Measurements from ENCODE around the gene NDST4.
A peak's percentile ranks its signal among the peaks of the same experiment; 100 is the strongest.

The NDST4 gene

DNA sequence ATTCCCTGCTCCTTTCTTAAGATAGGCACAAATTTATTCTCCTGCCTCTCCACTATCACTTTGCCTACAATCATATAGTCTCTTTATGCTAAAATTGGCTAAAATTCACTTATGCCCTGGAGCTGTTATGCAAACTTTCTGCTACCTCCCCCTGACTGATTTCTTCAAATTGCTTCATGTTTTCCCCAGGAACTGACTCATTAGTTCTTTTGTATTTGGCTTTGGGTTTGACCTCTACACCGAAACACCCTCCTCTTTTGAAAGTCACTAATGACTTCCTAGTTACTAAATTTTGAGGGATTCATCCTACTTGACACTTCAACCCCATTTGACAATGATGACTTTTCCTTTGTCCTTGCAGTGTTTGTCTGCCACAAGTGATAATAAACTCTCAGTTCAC lies 222.6 kb downstream of the NDST4 start:
- DNase-seq: no peak

DNA sequence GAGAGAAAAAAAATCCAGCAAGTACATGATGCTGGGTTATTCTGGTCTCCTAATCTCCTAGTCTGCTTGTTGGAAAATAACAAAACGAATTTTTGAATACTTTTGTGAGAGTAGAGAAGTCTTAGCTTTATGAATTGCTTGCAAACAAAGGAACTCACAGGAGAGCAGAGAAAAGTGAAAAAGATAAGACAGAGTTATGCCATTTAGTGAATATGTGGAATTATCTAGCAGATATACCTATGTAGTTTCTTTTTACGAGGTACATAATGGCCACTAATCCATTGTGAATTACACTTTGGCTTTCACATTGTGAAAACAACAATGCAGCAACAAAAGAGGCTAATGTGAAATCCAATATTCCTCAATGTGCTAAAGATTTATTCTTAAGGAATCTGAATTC lies 226.7 kb downstream of the NDST4 start:
- no peak for DNase-seq

DNA sequence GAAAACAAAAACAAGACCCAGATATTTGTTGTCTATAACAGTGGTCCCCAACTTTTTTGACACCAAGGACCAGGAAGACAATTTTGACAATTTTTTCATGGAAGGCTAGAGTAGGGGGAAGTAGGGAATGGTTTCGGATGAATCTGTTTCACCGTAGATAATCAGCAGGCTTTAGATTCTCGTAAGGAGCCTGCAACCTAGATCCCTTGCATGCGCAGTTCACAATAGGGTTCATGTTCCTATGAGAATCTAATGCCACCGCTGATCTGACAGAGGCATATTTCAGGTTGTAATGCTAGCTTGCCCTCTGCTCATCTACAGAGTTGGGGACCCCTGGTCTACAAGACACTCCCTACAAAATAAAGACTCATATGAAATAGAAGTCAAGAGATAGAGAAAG lies 229.8 kb downstream of the NDST4 start:
- DNase-seq: no peak

DNA sequence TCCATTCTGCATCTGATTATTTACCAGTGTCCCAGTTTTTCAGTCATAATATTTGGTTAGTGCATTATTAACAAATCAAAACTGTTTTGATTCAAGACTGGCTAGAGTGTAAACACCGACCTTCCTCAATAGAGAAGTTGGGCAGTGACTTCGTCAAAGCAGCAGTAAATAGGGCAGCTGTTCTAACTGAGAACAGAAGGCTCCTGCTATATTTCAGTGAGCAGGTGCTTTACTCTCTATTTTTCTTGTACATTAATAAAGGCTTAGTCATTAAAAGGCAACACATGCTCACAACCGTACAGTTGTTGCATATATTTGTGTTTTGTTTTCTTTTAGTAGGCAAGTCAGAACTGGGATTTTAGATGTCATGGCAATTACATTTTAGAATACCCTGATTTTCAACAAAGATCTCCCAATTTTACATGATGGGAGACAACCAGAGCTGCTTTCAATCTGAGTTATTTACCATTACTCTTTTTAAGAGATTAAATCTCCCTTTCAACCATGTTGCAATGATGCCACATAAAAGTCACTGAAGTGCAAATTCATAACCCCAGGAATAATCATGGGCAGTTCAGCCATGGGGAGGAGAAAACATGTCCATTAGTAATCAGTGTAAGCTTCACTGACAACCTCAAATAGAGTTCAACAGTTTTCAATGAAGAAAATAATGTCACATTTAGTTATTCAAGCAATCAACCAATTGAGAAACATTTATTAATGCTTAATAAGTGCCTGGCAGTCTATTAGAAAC lies 233.3 kb downstream of the NDST4 start:
- DNase-seq: no peak

DNA sequence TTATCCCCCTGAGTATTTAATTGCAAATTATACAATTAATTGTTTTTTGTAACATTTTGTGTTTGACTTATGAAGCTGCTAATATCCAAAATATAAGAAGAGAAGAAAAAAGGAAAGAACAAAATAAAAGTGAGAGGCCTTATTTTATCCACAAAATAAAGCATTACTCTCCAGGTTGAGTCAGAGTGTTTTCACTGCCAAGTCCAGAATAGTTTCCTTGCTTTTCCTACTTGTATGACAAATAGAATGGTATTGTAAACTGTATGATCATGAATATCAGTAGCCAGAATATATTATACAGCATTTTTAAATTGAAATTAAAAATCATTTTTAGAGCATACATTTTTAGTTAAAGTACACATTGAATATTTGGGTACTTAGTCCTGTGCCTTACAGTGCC lies 237.8 kb downstream of the NDST4 start:
- DNase-seq: no peak

DNA sequence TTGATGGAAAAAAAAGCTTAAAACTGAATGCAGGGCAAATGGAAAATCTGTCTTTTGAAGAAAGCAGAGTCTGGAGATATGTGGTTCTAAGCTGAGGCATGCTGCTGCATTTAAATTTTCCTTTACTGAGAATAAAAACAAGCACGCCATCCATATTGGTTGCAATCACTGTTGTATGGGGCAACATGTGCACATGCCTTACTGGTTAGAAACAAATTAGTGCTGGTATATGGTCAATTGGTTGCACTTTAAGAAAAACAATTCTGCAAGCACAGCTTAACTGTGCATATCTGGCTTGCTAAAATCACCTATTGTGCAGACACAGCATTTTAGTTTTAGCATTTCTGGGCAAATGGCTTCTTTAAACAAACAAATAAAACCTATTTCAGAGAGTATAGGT lies 239.1 kb downstream of the NDST4 start:
- no peak for DNase-seq

DNA sequence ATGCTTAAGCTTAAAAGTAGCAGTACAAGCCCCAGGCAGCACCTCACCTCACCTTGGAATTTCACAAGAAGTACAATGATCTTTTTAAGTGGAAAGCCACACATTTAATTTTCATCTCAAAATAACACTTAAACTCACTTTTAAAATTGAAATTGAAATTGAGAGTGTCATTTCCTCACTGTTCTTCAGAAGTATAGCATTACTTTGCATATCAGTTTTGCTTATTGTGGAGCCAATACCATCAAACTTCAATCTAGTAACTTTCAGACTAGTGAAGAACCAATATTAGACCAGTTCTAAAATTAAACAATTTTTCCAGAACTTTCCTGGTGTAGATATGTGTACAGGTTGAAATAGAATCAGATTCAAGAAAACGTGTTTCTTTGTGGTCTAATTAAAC lies 242.4 kb downstream of the NDST4 start:
- DNase-seq: no peak

DNA sequence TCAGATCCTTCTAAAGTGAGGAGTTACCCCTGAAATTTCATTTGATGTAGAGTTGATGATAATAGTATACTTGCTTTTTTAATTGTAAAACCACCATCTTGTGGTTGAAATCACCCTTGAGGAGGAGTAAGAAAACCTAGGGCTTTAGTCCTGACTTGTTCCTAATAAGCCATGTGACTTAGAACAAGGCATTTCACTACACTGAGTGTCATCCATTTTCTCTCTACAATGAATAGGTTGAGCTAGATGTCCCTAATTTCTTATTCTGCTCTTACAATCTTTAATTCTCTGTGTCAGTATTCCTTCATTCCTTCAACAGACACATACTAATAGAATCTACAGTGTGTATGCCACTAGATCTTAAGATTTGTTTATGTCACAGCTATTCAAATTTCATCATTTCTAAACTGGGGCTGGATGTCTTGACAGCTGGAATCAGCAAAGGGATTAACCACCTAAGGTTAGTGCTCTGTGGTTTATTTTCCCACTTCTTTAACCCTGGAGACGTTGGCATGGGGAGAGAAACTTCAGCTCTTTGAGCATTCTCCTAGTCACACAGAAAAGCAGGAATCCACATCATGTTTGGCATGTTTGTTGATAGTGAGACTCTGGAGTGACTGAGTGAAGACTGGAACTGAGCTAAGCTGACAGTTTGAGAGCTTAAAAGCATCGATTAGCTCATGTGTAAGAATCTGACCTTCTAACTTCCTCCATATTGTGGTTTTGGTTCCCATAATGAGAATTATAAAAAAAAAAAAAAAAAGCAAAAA lies 246.3 kb downstream of the NDST4 start:
- DNase-seq: no peak

DNA sequence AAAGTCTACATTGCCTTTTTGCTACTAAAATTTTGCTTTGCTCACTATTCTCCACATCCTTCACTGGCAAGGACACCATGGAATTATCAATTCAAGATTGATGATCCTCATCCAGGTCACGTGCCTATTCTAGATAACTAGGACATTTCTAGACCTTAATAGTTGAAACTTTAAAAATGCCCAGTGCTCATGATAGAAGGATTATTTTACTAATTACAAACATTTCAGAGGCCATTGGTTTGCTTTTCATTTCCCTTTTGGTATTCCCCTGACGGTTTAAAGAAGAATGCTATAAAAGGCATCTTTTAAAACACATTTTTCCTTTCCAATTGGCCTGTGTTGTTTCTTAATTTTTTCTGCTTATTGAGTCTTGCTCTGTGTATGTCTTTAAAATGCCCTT lies 249.4 kb downstream of the NDST4 start:
- no peak for DNase-seq

DNA sequence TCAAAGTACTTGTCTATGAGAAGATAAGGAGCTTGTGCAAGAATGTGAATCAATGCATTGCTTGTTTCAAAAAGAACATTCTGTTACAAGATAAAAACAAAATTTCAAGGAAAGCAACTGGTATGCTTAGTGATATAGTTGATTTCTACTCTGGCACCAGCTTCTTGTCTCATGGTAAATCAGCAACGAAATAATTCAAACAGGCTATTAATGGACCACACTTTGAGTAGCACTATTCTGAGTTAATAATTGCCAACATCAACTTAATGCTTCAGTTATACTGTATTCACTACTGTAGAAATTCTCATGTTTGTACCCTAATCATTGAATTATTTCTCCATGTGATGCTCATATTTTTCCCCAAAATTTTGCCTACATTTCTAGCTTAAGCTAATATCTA lies 252.6 kb downstream of the NDST4 start:
- no peak for DNase-seq

DNA sequence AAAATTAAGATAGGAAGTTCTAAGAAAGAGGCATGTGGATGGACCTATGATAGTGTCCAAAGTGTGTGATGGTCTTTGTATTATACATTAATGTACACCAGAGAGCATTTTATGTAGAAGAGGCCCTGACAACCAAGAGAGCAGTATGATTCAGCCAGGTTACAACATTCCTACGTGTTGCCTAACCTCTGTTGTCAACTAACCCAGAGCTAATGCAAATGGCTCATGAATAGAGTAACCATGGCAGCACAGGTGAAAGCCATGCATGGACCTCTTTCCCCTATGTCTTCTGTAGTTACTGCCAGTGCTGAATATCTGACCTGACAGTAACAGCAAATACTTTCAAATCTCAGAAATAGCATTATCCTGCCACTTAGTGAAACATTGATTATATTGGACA lies 255.6 kb downstream of the NDST4 start:
- DNase-seq: no peak

DNA sequence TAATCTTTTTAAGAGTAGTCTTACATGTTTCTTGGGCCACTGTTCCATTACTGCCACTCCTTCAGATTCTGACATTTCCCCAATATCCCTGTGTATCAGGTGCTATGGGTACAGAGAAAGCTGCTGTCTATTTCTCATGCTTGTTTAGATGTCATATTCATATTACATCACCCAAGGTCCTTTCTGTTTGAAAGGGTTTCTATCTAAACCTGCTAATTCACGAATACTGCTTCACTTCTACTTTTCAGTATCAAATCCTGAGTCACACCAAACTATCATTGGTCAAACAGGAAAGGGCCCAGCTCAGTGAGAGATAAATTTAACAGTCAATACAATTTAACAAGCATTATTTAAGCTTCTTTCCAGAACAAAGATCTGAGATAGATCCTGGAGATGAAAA lies 273.4 kb downstream of the NDST4 start:
- no peak for DNase-seq

DNA sequence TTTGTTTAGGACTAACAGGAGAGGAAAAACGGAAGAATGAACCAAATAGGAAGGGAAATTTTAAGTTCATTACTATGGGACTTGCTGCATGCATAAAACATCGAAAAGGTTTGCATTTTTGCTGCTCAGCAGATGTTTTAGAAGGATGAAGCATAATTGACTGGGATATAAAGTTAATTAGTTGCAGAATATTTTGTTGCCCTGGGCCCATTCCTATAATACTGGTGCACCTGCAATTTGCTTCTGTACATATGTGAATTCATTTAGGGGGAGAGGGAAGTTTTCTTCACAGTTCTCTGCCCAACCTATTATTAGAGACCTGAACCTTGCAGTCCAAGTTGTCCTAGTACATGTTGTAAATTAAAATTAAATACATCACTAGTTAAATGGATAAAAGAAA lies 282.8 kb downstream of the NDST4 start:
- no peak for DNase-seq

DNA sequence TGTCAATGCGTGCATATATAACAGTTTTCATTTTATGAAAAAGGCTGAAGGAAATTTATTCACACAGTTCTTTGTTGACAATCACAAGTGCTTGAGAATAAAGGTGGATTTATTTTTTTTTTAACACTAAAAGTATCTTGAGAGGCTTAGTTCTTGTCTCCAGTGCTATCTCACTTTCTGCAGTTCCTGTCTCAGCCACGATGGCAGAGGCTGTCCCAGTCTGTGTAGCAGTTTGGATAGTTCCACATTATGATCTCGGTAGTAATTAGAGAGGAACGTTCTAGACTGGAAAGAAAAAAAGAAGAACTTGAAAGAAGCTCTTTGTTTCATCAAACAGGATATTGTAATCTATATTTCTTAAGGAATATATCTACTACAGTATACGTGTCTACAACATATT lies 285.8 kb downstream of the NDST4 start:
- no peak for DNase-seq

DNA sequence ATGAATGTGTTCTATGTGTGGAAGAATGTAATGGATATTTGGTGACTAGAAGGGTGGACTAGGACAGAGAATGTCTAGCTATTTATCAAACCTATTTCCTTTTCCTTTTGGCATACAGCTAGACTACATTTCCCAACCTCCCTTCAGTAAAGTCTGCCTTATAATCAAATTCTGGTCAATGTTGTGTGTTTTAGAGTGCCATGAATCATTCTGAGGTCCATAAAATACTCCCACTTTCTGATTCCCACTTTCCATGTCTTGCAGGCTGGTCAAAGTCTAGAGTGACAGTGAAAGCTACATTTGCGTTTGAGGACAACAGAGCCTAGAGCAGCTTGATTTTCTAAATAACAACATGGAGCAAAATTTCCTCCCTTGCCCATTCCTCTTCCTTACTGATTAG lies 297.7 kb downstream of the NDST4 start:
- DNase-seq: no peak

DNA sequence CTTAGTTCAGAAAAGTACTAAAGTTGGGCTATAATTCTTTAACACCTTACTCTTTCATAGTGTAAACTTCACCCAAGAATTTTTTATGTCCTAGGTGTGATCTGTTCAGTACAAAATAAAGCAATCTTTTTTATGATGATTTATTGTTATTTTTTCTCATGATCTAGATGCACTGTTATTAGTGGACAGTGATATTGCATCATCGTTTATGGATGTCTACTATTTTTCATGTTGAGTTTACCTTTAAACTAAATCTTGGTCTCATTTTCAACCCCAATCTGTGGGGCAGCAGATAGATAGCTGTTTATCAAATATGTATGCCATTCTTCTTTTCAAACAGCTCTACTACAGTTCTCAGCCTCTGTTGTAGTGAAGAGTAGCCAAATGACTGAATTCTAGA lies 299.5 kb downstream of the NDST4 start:
- no peak for DNase-seq

DNA sequence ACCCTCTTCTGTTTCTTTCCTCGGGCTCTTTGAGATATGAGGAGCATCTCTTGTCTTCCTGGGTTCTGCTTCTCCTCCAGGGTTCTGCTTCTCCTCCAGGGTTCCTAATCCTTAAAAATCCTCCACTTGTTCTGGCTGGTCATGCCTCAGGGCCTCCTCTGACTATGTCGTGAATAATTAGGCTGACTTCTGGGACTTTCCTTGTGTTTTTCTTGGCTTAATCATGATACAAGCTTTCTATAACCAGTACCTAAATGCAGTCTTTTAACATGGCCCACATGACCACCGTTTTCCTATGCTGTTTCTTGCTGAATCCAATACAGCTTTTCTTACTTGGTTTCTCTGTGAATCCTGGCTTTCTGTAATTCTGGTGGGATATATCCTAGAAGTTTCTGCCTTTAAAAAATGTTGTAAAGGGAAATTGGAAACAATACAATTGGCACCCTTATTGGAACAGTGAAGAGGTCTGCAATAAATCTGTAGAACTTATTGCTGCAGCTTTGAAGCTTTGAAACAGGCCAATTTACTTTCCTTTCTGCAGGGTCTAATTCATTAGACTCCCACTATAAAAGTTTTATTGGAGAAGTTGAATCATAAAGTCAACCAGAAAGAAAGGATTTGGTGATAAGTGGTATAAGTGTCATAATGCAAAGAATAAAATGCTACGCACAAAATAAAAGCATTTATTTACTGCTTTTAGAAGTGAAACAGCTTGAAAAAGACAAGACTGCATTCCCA lies 301.7 kb downstream of the NDST4 start:
- no peak for DNase-seq

DNA sequence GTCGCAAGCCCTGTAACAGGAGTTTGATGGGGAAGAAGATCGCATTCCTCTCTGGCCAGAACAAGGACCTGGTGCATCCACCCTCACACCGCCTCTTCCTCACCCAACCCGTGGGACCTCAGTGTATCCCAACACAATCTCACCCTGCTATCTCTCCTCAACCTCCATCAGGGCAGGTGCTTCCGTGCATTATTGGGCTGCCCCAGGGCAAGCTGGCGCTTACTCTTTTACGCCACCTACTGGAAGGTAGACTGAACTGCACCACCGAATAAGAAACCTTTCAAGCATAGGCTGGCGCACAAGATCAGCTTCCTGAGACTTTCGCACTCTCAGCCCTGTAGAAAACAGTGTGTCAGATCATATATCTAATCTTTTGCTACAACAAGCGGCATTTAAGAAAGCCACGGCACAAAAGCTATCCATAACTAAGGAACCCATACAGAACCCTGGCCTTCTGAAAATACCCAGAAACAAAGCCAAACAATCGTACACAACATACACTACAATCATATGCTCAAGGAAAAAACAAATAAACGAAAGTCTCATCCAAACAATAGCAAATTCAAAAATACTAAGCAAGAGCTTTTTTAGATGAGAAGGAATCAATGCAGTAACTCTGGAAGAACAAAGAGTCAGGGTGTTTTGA lies 305.5 kb downstream of the NDST4 start:
- DNase-seq: peak; percentile 64

DNA sequence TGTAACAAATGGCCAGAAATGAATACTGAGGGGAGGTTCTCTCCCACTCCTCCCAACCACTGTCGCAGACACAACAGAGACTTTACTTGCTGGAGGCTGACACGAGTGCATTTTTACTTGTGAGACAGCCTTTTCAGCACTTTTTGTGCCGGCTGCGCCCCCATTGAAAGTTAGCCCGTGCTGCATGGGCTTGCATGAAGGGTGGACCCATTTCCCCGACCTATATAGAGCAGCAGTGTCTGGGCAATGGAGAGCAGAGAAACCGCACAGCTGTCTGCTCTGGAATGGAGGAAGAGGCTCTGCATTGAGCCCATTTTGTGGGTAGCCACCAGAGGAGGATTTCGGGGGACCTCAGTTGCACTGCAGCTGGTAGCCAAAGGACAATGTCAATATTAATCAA lies 306.1 kb downstream of the NDST4 start:
- no peak for DNase-seq

DNA sequence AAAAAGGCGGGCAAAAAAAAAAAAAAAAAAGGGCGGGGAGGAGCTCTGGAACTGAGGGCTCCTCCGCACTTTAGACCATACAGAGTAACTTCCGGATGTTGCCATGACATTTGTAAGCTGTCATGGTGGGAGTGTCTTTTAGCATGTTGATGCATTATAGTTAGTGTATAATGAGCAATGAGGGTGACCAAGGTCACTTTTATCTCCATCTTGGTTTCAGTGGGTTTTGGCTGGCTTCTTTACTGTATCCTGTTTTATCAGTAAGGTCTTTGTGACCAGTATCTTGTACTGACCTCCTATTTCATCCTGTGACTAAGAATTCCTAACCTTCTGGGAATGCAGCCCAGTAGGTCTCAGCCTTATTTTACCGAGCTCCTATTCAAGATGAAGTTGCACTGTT lies 321.4 kb downstream of the NDST4 start:
- DNase-seq: no peak

DNA sequence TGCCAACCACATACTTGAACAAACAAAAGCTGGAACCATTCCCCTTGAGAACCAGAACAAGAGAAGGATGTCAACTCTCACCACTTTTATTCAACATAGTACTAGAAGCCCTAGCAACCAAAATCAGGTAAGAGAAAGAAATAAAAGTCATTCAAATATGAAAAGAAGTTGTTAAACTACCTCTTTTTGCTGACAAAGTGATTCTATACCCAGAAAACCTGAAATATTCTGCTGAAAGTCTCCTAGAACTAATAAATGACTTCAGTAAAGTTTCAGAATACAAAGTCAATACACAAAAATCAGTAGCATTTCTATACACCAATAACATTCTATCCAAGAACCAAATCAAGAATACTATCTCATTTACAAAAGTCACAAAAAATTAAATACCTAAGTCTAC lies 327.9 kb downstream of the NDST4 start:
- DNase-seq: no peak

DNA sequence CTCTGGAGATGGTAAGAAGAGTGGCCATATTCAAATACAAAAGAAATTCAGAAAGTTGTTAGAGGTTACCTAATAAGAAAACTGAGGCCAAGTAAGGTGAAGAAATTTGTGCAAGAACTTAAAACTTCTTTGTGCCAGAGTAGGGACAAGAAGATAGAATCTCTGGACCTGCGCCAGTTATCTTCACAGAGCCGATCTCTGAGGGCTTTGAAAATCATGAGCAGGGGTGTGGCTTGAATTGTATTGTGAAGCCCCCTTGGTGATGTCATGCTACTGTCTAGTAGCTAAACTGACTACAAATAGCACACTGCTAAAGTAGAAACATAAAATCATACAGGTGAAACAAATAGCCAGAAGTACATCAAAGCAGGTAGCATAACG lies 330.2 kb downstream of the NDST4 start:
- DNase-seq: no peak

DNA sequence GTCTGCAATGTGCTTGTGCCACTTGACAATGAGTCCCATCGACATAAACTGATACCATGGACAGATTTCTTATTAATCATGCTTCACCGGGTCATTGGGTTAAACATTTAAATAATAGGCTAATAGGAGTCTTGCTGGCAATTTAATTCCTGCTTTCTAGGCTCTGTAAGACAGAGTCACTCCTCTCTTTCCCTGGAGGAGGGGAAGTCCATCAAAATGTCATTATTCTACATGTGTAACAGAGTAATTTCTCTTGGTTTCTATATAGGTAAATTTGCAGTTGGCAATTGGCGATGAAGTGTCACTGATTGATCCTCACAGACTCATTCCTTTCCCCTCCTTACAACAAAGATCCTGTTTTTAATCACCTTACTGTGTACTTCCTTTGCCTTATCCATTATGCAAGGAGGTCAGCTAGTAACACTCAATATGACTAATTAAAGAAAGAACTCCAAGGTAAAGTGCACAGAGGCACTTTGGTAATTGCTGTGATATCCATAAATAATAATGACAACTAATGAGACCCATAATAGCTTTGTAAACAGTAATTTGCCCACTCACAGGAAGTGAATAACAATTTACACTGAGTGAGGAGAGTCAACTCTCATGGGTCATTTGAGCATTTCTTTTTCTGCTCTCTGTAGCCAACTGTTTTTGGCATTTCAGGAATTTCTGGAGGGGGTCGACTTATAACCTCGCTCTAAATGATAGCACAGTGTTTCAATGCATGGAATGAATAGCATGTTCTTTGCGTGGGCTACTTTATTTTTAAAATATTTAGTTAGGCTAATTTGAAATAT lies 330.8 kb downstream of the NDST4 start:
- DNase-seq: no peak
